Pancreas (tissue), 10 donors: ENCODE measurements around the gene PIGN. TPM values are rescaled to one million over a fixed set of nuclear protein-coding genes. Genes with fewer than 3 reads are reported as not detected.

Source experiments
- ATAC-seq, 4 donors: fragments of 200-7000 bp; cut with Tn5 transposase; one replicate each; pipeline versions ENCODE4 v1.8.0 to v1.9.1; 2020; ENCODE audit warnings: mild to moderate bottlenecking in 4 of 4, moderate library complexity in 4 of 4
- DNase-seq, 6 donors: peaks; one replicate each; pipeline ENCODE4 v3.0.0-alpha.2; 2020
- FAIRE-seq: peaks from 2 replicates; lab custom pipeline; 2012; peaks lifted over from hg19 to GRCh38; lab: Jason Lieb, UNC
- H3K27ac ChIP-seq, 4 donors: fragments of 200-600 bp; sonication (generic); 1 replicate in 3 of 4; 2 replicates in 1 of 4; pipeline versions ENCODE4 v1.5.0 to v1.8.0; 2020
- H3K27me3 ChIP-seq, 4 donors: fragments of 200-600 bp; one replicate each; pipeline ENCODE4 v1.8.0; 2021
- H3K36me3 ChIP-seq, 3 donors: fragments of 200-600 bp; sonication (generic) in 1 of 3; one replicate each; pipeline versions ENCODE4 v1.5.0 to v1.8.0; 2020 to 2021
- H3K4me1 ChIP-seq, 3 donors: fragments of 200-600 bp; one replicate each; pipeline ENCODE4 v1.8.0; 2021
- H3K4me3 ChIP-seq, 4 donors: fragments of 200-600 bp; sonication (generic) in 2 of 4; one replicate each; pipeline versions ENCODE4 v1.5.0 to v1.8.0; 2020 to 2021
- H3K9me3 ChIP-seq, 4 donors: fragments of 200-600 bp; one replicate each; pipeline ENCODE4 v1.8.0; 2021
- WGBS, 2 donors: extraction: QIAGEN DNeasy Blood & Tissue Kit; methylation state at CpG; one replicate each; pipeline ENCODE4 v1.1.7; 2013; 5-methylcytosine and 5-hydroxymethylcytosine counted together
- intact Hi-C, 3 donors: fragments of 100-400 bp; cut with DNase I; formaldehyde crosslinking; loops; one replicate each; pipeline versions ENCODE4 v1.11.1 to v1.14.2; 2022
- polyA plus RNA-seq, 2 donors: library from polyadenylated mRNA; stranded (reverse); fragments of 200-250 nt; gene quantifications; one replicate each; pipeline ENCODE4 v1.2.3, GENCODE V29; 2013
- total RNA-seq, 6 donors: library from RNA; stranded (reverse); fragmentation: NEBNext Ultra II Directional in 4 of 6; extraction: Animal tissue kit (Norgen Biotek cat#: 25700) in 4 of 6; gene quantifications; one replicate each; pipeline versions ENCODE4 v1.2.1 to v1.2.4, GENCODE V29; 2021 to 2023
- TF ChIP-seq, protein P1 (sequence below), 4 donors: fragments of 200-600 bp; sonication (generic) in 3 of 4; IDR thresholded peaks; one replicate each; pipeline versions ENCODE4 v1.5.0 to v1.8.0; 2021; ENCODE audit warnings: antibody characterized with exemption in 4 of 4
- donor health status: healthy with polysubstance abuse.
- donor health status: DM: no; HTN: no; CAD: no; lungs with moderate emphysema.
- donor health status: DM: no; HTN: no; CAD: no.
- donor health status: control.
- donor health status: control.
- donor health status: Bipolar disorder and iron deficiency.
- donor health status: DM: yes; HTN: yes; CAD: no.
- donor health status: DM: no; HTN: no; CAD: no.
- donor health status: DM: no; HTN: no; CAD: no.
- donor health status: DM: yes; HTN: yes; CAD: no.

Gene PIGN
- total and polyA plus RNA-seq, 8 donors = 3.1 to 23.1 (median 17.1) TPM

- no peaks in the 10 kb centered on the region for H3K9me3 ChIP-seq
- WGBS, 2 donors = 91% methylated on average over 5 of the region's 5 CpGs
- ATAC-seq = no peak
- intact Hi-C loops = no loop called here
- no peak overlapping the region for H3K4me3 ChIP-seq
- H3K36me3 ChIP-seq = peaks cover 0 to 3% (median 2%) of the 10 kb centered on the region in 3 donors
- DNase-seq = no peak
- TF ChIP-seq, protein P1, sequence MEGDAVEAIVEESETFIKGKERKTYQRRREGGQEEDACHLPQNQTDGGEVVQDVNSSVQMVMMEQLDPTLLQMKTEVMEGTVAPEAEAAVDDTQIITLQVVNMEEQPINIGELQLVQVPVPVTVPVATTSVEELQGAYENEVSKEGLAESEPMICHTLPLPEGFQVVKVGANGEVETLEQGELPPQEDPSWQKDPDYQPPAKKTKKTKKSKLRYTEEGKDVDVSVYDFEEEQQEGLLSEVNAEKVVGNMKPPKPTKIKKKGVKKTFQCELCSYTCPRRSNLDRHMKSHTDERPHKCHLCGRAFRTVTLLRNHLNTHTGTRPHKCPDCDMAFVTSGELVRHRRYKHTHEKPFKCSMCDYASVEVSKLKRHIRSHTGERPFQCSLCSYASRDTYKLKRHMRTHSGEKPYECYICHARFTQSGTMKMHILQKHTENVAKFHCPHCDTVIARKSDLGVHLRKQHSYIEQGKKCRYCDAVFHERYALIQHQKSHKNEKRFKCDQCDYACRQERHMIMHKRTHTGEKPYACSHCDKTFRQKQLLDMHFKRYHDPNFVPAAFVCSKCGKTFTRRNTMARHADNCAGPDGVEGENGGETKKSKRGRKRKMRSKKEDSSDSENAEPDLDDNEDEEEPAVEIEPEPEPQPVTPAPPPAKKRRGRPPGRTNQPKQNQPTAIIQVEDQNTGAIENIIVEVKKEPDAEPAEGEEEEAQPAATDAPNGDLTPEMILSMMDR (IDR thresholded peaks at IDR 0.05) = no peak
- H3K4me1 ChIP-seq = no peaks in the 10 kb centered on the region
- FAIRE-seq = no peak
- no peaks in the 10 kb centered on the region for H3K27me3 ChIP-seq
- H3K27ac ChIP-seq = no peak overlapping the region
These were observed 106.5 kb downstream of the PIGN start for GRCh38 chr18:62080172-62080900.

DNA sequence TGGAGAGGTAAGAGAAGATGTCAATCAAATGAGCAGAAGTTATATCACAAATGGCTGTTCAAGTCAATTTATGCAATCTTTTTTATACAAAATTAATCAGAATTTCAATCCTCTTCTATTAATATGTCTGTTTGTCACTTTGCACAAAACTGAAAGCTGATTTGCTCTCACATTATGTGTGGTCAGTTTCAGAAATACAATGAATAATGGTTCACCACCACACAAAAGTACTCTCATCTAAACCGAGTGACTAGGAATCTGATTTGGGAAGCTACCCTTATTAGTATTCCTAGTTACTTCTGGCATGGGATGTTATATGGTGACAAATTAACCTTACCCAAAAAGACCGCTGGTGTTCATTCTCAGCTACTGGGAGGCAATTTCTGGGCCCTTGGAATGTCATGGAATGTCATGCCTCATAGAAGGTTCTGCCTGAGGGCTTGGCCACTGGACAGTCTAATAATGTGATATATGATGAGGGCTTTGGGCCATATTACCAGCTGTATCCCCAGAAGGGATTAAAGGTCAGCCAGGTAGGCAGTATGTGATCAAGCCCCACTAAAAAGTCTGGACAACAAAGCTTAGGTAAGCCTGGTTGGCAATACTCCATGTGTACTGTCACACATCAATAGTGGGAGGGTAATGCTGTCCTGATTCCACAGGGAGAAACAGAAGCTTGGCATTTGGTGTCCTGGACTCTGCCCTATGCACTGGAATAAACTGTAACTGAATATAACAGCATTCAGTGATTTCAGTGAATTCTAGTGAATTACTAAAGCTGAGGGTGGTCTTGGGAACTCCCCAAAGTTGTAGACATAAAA lies 113.2 kb downstream of the PIGN start:
- Histone ChIP-seq H3K27ac (no peak overlapping the region), H3K4me3 (no peak overlapping the region), H3K9me3 (no peaks in the 10 kb centered on the region), H3K4me1 (no peaks in the 10 kb centered on the region), H3K36me3 (no peaks in the 10 kb centered on the region), H3K27me3 (no peaks in the 10 kb centered on the region)
- TF ChIP-seq, protein P1 (IDR thresholded peaks at IDR 0.05) = no peak
- WGBS, 2 donors = 98 to 100% methylated on average over 2 of the region's 2 CpGs
- ATAC-seq = no peak
- intact Hi-C loops = no loop called here
- DNase-seq = no peak
- FAIRE-seq = no peak

GRCh38 chr18:62072370-62072769 lies 114.5 kb downstream of the PIGN start:
- H3K27me3 ChIP-seq = no peaks in the 10 kb centered on the region
- TF ChIP-seq, protein P1 (IDR thresholded peaks at IDR 0.05) = peak in 1 of 4 donors; percentile 6
- no peaks in the 10 kb centered on the region for H3K9me3 ChIP-seq
- H3K36me3 ChIP-seq = no peaks in the 10 kb centered on the region
- intact Hi-C loops = no loop called here
- FAIRE-seq = no peak
- no peak overlapping the region for H3K4me3 ChIP-seq
- no peaks in the 10 kb centered on the region for H3K4me1 ChIP-seq
- DNase-seq = no peak
- ATAC-seq = no peak
- no peak overlapping the region for H3K27ac ChIP-seq

DNA sequence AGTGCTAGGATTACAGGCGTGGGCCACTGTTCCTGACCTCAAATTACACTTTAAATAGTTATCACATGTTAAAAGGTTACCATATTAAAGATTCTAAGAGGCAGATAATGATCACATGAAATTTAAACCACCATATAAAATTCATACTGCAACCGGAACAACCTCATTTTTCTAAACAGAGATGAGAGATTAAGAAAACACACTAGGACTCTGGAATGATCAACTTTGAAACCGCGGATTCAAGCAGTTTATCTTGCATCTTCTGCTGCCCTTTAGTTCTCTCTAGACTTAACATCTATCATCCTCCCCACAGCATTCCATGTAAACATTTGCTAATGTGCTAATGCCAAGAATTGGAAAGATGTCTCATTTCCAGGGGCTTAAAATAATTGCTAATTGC lies 115.8 kb downstream of the PIGN start:
- FAIRE-seq (no peak), ATAC-seq (no peak), DNase-seq (no peak)
- intact Hi-C loops = no loop called here
- Histone ChIP-seq H3K9me3 (no peaks in the 10 kb centered on the region), H3K27me3 (no peaks in the 10 kb centered on the region), H3K4me1 (no peaks in the 10 kb centered on the region), H3K27ac (no peak overlapping the region), H3K36me3 (no peaks in the 10 kb centered on the region), H3K4me3 (no peak overlapping the region)
- TF ChIP-seq, protein P1 (IDR thresholded peaks at IDR 0.05) = no peak
- 92 to 93% methylated on average over 4 of the region's 4 CpGs for WGBS, 2 donors

DNA sequence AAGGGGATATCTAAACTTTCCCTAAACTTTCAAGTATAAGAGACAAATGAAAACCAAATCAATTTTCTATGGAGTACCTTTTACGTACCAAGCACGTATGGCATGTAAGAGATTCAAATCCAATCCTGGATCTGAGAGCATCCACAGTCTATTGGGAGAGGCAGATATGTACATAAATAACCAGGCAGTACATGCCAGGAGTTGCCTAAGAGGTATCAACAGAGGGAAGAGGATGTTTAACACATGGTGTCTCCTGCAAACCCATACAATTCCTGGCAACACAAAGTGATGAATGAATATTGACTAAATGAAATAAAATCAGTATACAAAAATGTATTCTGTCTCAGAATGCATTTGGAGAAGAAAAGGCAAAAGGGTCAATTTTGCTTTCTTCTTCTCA lies 116.6 kb downstream of the PIGN start:
- FAIRE-seq = no peak

More for the DNA sequence above, 116.6 kb downstream of the PIGN start:
- H3K9me3 ChIP-seq = no peaks in the 10 kb centered on the region
- H3K4me3 ChIP-seq = no peak overlapping the region
- no peaks in the 10 kb centered on the region for H3K27me3 ChIP-seq
- no peak overlapping the region for H3K27ac ChIP-seq
- WGBS, 2 donors = 96 to 99% methylated on average over 2 of the region's 2 CpGs
- TF ChIP-seq, protein P1 (IDR thresholded peaks at IDR 0.05) = no peak
- intact Hi-C loops = no loop called here
- no peaks in the 10 kb centered on the region for H3K4me1 ChIP-seq
- ATAC-seq = no peak
- DNase-seq = no peak
- no peaks in the 10 kb centered on the region for H3K36me3 ChIP-seq
